CD14-positive monocyte (primary cell): ENCODE measurements around the gene TRIOBP. TPM values are rescaled to one million over a fixed set of nuclear protein-coding genes. Genes with fewer than 3 reads are reported as not detected.
"Not testable (repeated sequence)": the region's sequence is repeated elsewhere in the genome, so short reads cannot be mapped to it uniquely, and the experiment has no call there.

Experiments used
- DNase-seq, 3 donors: peaks; one replicate each; pipeline ENCODE4 v3.0.0-alpha.2; 2011 to 2022
- H2AFZ ChIP-seq: 2 replicates; pipeline ENCODE4 v1.6.0; 2012; ENCODE audit warnings: mild to moderate bottlenecking, low read depth, low read length, inconsistent platforms; ENCODE audit not compliant: insufficient read depth, poor library complexity, severe bottlenecking
- H3K27ac ChIP-seq, 2 donors: 1 replicate in 1 of 2; 2 replicates in 1 of 2; pipeline ENCODE4 v1.5.1; 2012 to 2013; ENCODE audit warnings: low read length in 2 of 2, control low read depth in 1 of 2, inconsistent platforms in 1 of 2, low read depth in 1 of 2, mild to moderate bottlenecking in 1 of 2
- H3K27me3 ChIP-seq, 2 donors: one replicate each; pipeline versions ENCODE4 v1.6.0 to v1.6.1; 2011 to 2013; ENCODE audit warnings: low read length in 2 of 2; ENCODE audit not compliant: control insufficient read depth in 2 of 2, insufficient read depth in 2 of 2
- H3K36me3 ChIP-seq, 2 donors: replicated peaks in 1 of 2; 1 replicate in 1 of 2; 2 replicates in 1 of 2; pipeline versions ENCODE4 v1.5.1 to v1.6.1; 2012 to 2013; ENCODE audit warnings: low read length in 2 of 2, control low read depth in 1 of 2, inconsistent platforms in 1 of 2, mild to moderate bottlenecking in 1 of 2; ENCODE audit not compliant: insufficient read depth in 2 of 2, control insufficient read depth in 1 of 2
- H3K4me1 ChIP-seq, 2 donors: 1 replicate in 1 of 2; 2 replicates in 1 of 2; pipeline versions ENCODE4 v1.5.1 to v1.6.1; 2012 to 2013; ENCODE audit warnings: low read length in 2 of 2, control low read depth in 1 of 2, inconsistent platforms in 1 of 2, mild to moderate bottlenecking in 1 of 2, moderate library complexity in 1 of 2; ENCODE audit not compliant: insufficient read depth in 2 of 2, control insufficient read depth in 1 of 2
- H3K4me2 ChIP-seq: replicated peaks from 2 replicates; pipeline ENCODE3; 2012; ENCODE audit warnings: low read length, moderate library complexity, mild to moderate bottlenecking; ENCODE audit not compliant: poor library complexity, severe bottlenecking; ENCODE audit errors: extremely low read depth
- H3K4me3 ChIP-seq, 3 experiments: fragments of 200-600 bp in 1 of 3; sonication (generic) in 1 of 3; replicated peaks in 1 of 3; 1 replicate in 2 of 3; 2 replicates in 1 of 3; pipeline ENCODE4 v1.5.1; 2011 to 2013; ENCODE audit warnings: low read length in 3 of 3, mild to moderate bottlenecking in 3 of 3, control low read depth in 2 of 3, low read depth in 2 of 3, inconsistent platforms in 1 of 3, moderate library complexity in 1 of 3
- H3K79me2 ChIP-seq: 2 replicates; pipeline ENCODE4 v1.6.0; 2012; ENCODE audit warnings: mild to moderate bottlenecking, control low read depth, inconsistent platforms, low read length, moderate library complexity; ENCODE audit not compliant: insufficient read depth
- H3K9ac ChIP-seq: 2 replicates; pipeline ENCODE4 v1.6.0; 2017; ENCODE audit warnings: low read length, mild to moderate bottlenecking; ENCODE audit not compliant: insufficient read depth, poor library complexity, severe bottlenecking
- H3K9me3 ChIP-seq, 2 donors: replicated peaks in 1 of 2; 1 replicate in 1 of 2; 2 replicates in 1 of 2; pipeline versions ENCODE4 v1.5.1 to v1.6.1; 2012 to 2013; ENCODE audit warnings: low read length in 2 of 2, control low read depth in 1 of 2; ENCODE audit not compliant: control insufficient read depth in 1 of 2, insufficient read depth in 1 of 2
- H4K20me1 ChIP-seq: 2 replicates; pipeline ENCODE4 v1.6.0; 2012; ENCODE audit warnings: mild to moderate bottlenecking, low read length, control low read depth, moderate library complexity; ENCODE audit not compliant: insufficient read depth
- H3K27ac Mint-ChIP-seq, 7 donors: one replicate each; pipeline ENCODE4 v1.8.0; 2020; ENCODE audit warnings: mild to moderate bottlenecking in 7 of 7, mixed read lengths in 7 of 7, moderate library complexity in 6 of 7, inconsistent platforms in 2 of 7
- H3K27me3 Mint-ChIP-seq, 3 donors: one replicate each; pipeline ENCODE4 v1.8.0; 2021 to 2022; ENCODE audit warnings: low read depth in 3 of 3, mild to moderate bottlenecking in 3 of 3, mixed read lengths in 3 of 3, moderate library complexity in 3 of 3, inconsistent platforms in 1 of 3
- H3K36me3 Mint-ChIP-seq, 2 donors: one replicate each; pipeline ENCODE4 v1.8.0; 2020; ENCODE audit warnings: mixed read lengths in 2 of 2, inconsistent platforms in 1 of 2, mild to moderate bottlenecking in 1 of 2
- H3K4me1 Mint-ChIP-seq: one replicate; pipeline ENCODE4 v1.8.0; 2020; ENCODE audit warnings: mild to moderate bottlenecking, mixed read lengths
- H3K4me3 Mint-ChIP-seq, 2 donors: one replicate each; pipeline ENCODE4 v1.8.0; 2020; ENCODE audit warnings: mild to moderate bottlenecking in 2 of 2, mixed read lengths in 2 of 2, moderate library complexity in 1 of 2
- H3K9me3 Mint-ChIP-seq, 7 donors: one replicate each; pipeline ENCODE4 v1.8.0; 2020 to 2022; ENCODE audit warnings: mixed read lengths in 7 of 7, mild to moderate bottlenecking in 6 of 7, moderate library complexity in 6 of 7, inconsistent platforms in 2 of 7
- CTCF ChIP-seq: fragments of 200-600 bp; IDR thresholded peaks from one replicate; pipeline ENCODE4 v1.8.0; 2022; ENCODE audit warnings: antibody characterized with exemption, mild to moderate bottlenecking
- WGBS: methylation state at CpG from one replicate; pipeline ENCODE4 v1.1.5; 2013; ENCODE audit warnings: missing lambda C conversion rate; ENCODE audit not compliant: insufficient coverage; 5-methylcytosine and 5-hydroxymethylcytosine counted together
- intact Hi-C, 2 donors: fragments of 100-400 bp; cut with micrococcal nuclease; formaldehyde crosslinking; loops; one replicate each; pipeline versions ENCODE4 v1.15.0 to v1.15.1; 2023
- polyA plus RNA-seq, 3 donors: library from polyadenylated mRNA; depleted of rRNA in 1 of 3; unstranded in 2 of 3; stranded (reverse) in 1 of 3; fragments of 300-500 nt in 2 of 3; fragments of >200 nt in 1 of 3; fragmentation: Illumina TruSeq in 2 of 3; gene quantifications; 1 replicate in 2 of 3; 2 replicates in 1 of 3; pipeline ENCODE4 v1.2.3, GENCODE V29; 2012 to 2021

TRIOBP gene
- polyA plus RNA-seq, 3 donors, result 43.0 to 46.6 (median 44.7) TPM

DNA sequence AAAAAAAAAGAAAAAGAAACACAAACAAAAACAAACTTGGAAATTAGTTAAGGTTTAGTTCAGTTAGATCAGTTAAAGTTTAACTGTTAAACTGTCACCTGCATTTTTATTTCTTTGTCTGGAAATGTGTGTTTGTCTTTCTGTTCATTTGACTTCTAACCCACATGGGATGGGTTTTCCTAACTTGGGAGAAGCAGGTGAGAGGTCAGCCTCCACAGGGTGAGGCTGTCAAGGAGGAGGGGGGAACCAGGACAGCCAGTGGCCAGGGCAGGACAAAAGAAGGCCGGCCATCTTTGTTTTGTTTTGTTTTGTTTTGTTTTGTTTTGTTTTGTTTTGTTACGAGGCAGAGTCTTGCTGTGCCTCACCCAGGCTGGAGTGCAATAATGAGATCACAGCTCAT is 97.5 kb downstream of the TRIOBP start:
- Histone ChIP-seq H3K4me2 (no peak overlapping the region), H3K4me1 (no peaks in the 10 kb centered on the region), H3K27me3 (no peaks in the 10 kb centered on the region), H3K36me3 (no peaks in the 10 kb centered on the region), H3K9ac (no peak overlapping the region), H3K4me3 (no peak overlapping the region), H3K9me3 (no peaks in the 10 kb centered on the region), H3K79me2 (no peaks in the 10 kb centered on the region), H3K27ac (no peak overlapping the region), H2AFZ (no peak overlapping the region), H4K20me1 (no peaks in the 10 kb centered on the region)
- peaks cover 6% of the 10 kb centered on the region for H3K4me1 Mint-ChIP-seq
- no peak for TF ChIP-seq CTCF
- no peak for DNase-seq
- peaks cover 7 to 11% (median 7%) of the 10 kb centered on the region in 3 donors for H3K27me3 Mint-ChIP-seq
- H3K36me3 Mint-ChIP-seq, result no peaks in the 10 kb centered on the region
- H3K27ac Mint-ChIP-seq, result no peak overlapping the region
- H3K9me3 Mint-ChIP-seq, result no peaks in the 10 kb centered on the region
- intact Hi-C loops, result no loop called here
- whole genome bisulfite sequencing, result 83% methylated on average over 1 of the region's 2 CpGs
- no peak overlapping the region for H3K4me3 Mint-ChIP-seq

DNA sequence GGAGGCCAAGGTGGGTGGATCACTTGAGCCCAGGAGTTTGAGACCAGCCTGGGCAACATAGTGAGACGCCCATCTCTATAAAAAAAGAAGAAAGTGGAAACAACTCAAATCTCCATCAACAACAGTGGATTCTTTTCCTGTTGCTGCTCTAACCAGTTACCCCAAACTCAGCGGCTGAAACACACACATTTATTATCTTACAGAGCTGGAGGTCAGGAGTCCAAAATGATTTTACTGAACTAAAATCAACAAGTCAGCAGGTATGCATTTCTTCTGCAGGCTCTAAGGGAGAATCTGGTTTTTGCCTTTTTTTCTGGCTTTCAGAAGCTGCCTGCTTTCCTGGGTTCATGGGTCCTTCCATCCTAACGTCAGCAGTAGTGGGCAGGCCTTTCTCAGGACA is 99.2 kb downstream of the TRIOBP start:
- Histone ChIP-seq H3K4me3 (no peak overlapping the region), H3K9ac (no peak overlapping the region), H2AFZ (no peak overlapping the region), H3K4me2 (no peak overlapping the region), H3K4me1 (no peaks in the 10 kb centered on the region), H3K27me3 (no peaks in the 10 kb centered on the region), H3K27ac (no peak overlapping the region), H3K79me2 (no peaks in the 10 kb centered on the region), H3K36me3 (no peaks in the 10 kb centered on the region), H3K9me3 (no peaks in the 10 kb centered on the region), H4K20me1 (no peaks in the 10 kb centered on the region)
- Mint-ChIP-seq H3K27ac (no peak overlapping the region), H3K36me3 (no peaks in the 10 kb centered on the region), H3K4me1 (peaks cover 6% of the 10 kb centered on the region), H3K4me3 (no peak overlapping the region), H3K9me3 (no peaks in the 10 kb centered on the region), H3K27me3 (peaks cover 14 to 20% (median 19%) of the 10 kb centered on the region in 3 donors)
- WGBS, result 78% methylated on average over 2 of the region's 3 CpGs
- no peak for TF ChIP-seq CTCF
- intact Hi-C loops, result no loop called here
- no peak for DNase-seq

GRCh38 chr22:37797259-37797658 is 100.4 kb downstream of the TRIOBP start:
- H3K27me3 ChIP-seq, H3K27ac ChIP-seq, H3K4me3 ChIP-seq, H3K9ac ChIP-seq, H3K36me3 Mint-ChIP-seq, H3K36me3 ChIP-seq, H3K4me1 Mint-ChIP-seq, H3K9me3 ChIP-seq, H4K20me1 ChIP-seq, H3K4me2 ChIP-seq, H3K79me2 ChIP-seq, DNase-seq, H3K4me3 Mint-ChIP-seq, H3K4me1 ChIP-seq, intact Hi-C loops, H3K9me3 Mint-ChIP-seq, H2AFZ ChIP-seq: not testable (repeated sequence)
- H3K27me3 Mint-ChIP-seq, result peaks cover 19 to 23% (median 19%) of the 10 kb centered on the region in 3 donors
- peak overlapping the region in 1 of 7 donors; percentile 19 for H3K27ac Mint-ChIP-seq
- WGBS, result 81% methylated on average over 2 of the region's 7 CpGs
